Gastroesophageal sphincter (tissue), 3 donors: ENCODE results near the gene CFAP74.

Source experiments
- CTCF ChIP-seq, 4 experiments: fragments of 200-600 bp in 2 of 4; fragments of 450-650 bp in 2 of 4; sonication (generic) in 1 of 4; IDR thresholded peaks; one replicate each; pipeline ENCODE4 v1.5.1; 2017 to 2019; ENCODE audit warnings: antibody characterized with exemption in 4 of 4, mild to moderate bottlenecking in 2 of 4, moderate library complexity in 2 of 4
- EP300 ChIP-seq: sonication (generic); formaldehyde crosslinking; IDR thresholded peaks from one replicate; pipeline ENCODE4 v1.6.1; 2017; ENCODE audit warnings: antibody characterized with exemption, mild to moderate bottlenecking
- POLR2A ChIP-seq, 2 donors: fragments of 450-650 bp; IDR thresholded peaks; one replicate each; pipeline ENCODE4 v1.6.1; 2017; ENCODE audit warnings: antibody characterized with exemption in 2 of 2, mild to moderate bottlenecking in 2 of 2, moderate library complexity in 1 of 2
- POLR2AphosphoS5 ChIP-seq: sonication (generic); formaldehyde crosslinking; IDR thresholded peaks from one replicate; pipeline ENCODE4 v1.6.1; 2017; ENCODE audit warnings: antibody characterized with exemption

- no peak for TF ChIP-seq CTCF (IDR thresholded peaks at IDR 0.05)
- no peak for TF ChIP-seq POLR2AphosphoS5
- no peak for TF ChIP-seq EP300
- TF ChIP-seq POLR2A (IDR thresholded peaks at IDR 0.05): no peak
These were observed 103.6 kb downstream of the CFAP74 start for GRCh38 chr1:1899967-1900327.
